Stomach (tissue), 4 donors: Measurements from ENCODE around the gene TMEM235.

Source experiments
- CTCF ChIP-seq, 7 experiments: fragments of 450-650 bp in 4 of 7; fragments of 200-600 bp in 3 of 7; sonication (generic) in 3 of 7; IDR thresholded peaks; one replicate each; pipeline ENCODE4 v1.5.1; 2016 to 2019; ENCODE audit warnings: antibody characterized with exemption in 7 of 7, control low read depth in 2 of 7, mild to moderate bottlenecking in 1 of 7
- POLR2A ChIP-seq, 4 donors: fragments of 450-650 bp; IDR thresholded peaks; one replicate each; pipeline ENCODE4 v1.6.1; 2016; ENCODE audit warnings: antibody characterized with exemption in 4 of 4, control low read depth in 2 of 4, mild to moderate bottlenecking in 1 of 4, moderate library complexity in 1 of 4

DNA sequence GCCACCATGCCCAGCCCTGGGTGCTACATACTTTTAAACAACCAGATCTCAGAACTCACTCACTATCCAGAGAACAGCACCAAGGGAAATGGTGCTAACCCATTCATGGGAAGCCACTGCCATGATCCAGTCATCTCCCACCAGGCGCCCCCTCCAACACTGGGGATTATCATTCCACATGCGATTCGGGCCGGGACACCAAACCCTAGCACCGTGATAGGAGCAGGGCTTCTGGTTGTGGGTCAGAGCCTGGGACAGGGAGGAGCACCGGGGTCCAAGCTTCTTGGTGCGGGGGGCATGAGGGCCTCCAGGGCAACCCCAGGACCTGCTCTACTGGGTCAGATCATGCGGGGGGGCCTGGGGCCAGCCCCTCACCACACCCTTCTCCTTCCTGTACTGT, 4.5 kb downstream of the TMEM235 start:
- TF ChIP-seq CTCF (IDR thresholded peaks at IDR 0.05) = no peak
- no peak for TF ChIP-seq POLR2A (IDR thresholded peaks at IDR 0.05)
